BLaER1 (cell line): ENCODE results near the gene LRMDA.

Experiments
- H3K27ac ChIP-seq: shearing (Covaris generic); formaldehyde crosslinking; 2 replicates; pipeline ENCODE4 v1.8.1; 2022
- H3K27me3 ChIP-seq: shearing (Covaris generic); formaldehyde crosslinking; 2 replicates; pipeline ENCODE4 v1.8.1; 2022
- H3K36me3 ChIP-seq: shearing (Covaris generic); formaldehyde crosslinking; 2 replicates; pipeline ENCODE4 v1.8.1; 2022
- H3K4me1 ChIP-seq: shearing (Covaris generic); formaldehyde crosslinking; 2 replicates; pipeline ENCODE4 v1.8.1; 2022
- H3K4me2 ChIP-seq: shearing (Covaris generic); formaldehyde crosslinking; 2 replicates; pipeline ENCODE4 v1.8.1; 2022
- H3K4me3 ChIP-seq: shearing (Covaris generic); formaldehyde crosslinking; 2 replicates; pipeline ENCODE4 v1.8.1; 2022
- H3K9ac ChIP-seq: shearing (Covaris generic); formaldehyde crosslinking; 2 replicates; pipeline ENCODE4 v1.8.1; 2022
- H3K9me3 ChIP-seq: shearing (Covaris generic); formaldehyde crosslinking; 2 replicates; pipeline ENCODE4 v1.8.1; 2022
- H4K20me1 ChIP-seq: shearing (Covaris generic); formaldehyde crosslinking; 2 replicates; pipeline ENCODE4 v1.8.1; 2022
- Cebpa-rat ChIP-seq: shearing (Covaris generic); IDR thresholded peaks from 2 replicates; pipeline ENCODE4 v1.8.1; 2022

Gene LRMDA

DNA sequence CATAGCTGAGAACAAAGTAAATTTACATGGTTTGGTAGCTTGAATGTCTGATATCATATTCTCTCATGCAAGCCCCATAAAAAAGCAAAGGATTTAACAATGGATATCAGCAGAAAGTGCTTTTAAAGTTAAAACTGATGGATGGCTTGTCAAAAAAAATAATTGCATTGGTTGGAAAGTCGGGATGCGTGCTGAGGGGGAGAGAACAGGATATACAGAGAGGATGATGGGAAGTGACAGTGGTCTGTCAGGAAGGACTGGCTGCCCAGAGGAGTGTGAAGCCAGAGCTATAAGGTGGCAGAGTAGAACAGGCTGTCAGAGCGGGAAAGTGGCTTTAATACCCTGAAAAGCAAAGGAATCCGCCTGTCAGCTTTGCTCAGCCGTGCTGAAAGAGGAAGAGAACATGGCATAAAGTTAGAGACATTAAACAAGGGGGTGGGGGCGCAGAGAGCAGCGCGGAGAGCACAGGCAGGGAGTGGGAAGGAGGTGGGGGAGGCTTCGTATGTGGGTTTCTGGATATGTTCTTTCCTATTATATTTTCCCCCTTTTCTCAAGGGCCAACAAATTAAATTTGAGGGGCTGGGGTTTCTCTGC is 493.0 kb downstream of the LRMDA start:
- Histone ChIP-seq H3K27ac (no peak overlapping the region), H3K27me3 (no peaks in the 10 kb centered on the region), H3K4me1 (peaks cover 28% of the 10 kb centered on the region), H3K9me3 (no peaks in the 10 kb centered on the region), H3K4me2 (peak overlapping the region; percentile 25; the same call in 1 of the 2 replicates), H3K36me3 (no peaks in the 10 kb centered on the region), H3K4me3 (no peak overlapping the region), H4K20me1 (no peaks in the 10 kb centered on the region), H3K9ac (no peak overlapping the region)
- TF ChIP-seq Cebpa-rat, result no peak

DNA sequence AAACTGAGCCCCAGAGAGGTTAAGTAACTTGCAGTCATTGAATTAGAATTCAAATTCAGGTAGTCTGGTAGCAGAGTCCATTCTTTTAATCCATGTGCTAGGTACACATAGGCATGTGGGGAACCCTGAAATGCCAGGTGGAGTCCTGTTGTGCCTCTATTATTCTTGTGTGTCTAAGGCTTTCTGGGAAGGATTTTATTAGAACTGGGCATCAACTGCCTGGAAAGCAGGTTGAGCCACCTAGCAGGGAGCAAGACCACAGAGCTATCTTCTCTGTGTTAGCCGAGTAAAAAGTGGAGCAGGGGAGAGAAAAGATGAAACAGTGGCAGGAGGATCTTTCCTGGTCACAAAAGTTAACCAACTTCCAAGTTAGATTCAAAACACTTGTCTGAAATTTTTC is 494.6 kb downstream of the LRMDA start:
- TF ChIP-seq Cebpa-rat, result no peak
- Histone ChIP-seq H3K9me3 (no peaks in the 10 kb centered on the region), H3K4me1 (peaks cover 13% of the 10 kb centered on the region; the same call in 1 of the 2 replicates), H3K4me2 (no peak overlapping the region), H3K36me3 (no peaks in the 10 kb centered on the region), H3K27me3 (no peaks in the 10 kb centered on the region), H3K4me3 (no peak overlapping the region), H4K20me1 (no peaks in the 10 kb centered on the region), H3K9ac (no peak overlapping the region), H3K27ac (no peak overlapping the region)

DNA sequence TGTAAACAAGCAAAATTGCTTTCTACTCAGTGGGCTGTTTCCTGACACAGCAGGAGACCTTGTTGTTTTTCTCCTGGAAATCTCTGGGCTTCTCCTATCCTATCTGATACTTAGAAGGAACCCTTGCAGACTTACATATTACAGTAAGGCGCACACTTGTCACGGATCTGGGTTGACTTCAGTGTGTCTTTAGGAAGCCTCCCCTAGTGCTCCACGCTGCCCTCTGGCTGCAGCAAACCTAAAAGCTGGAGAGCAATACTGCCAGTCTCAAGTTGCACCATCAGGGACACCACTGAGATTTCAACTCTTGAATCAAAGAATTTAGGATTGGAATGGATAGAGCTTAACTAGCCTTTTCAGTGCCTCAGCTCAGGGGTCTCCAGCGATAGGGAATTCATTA is 495.3 kb downstream of the LRMDA start:
- H3K4me1 ChIP-seq, result peaks cover 13% of the 10 kb centered on the region; the same call in 1 of the 2 replicates
- no peak for TF ChIP-seq Cebpa-rat
- H3K4me2 ChIP-seq, result no peak overlapping the region
- H3K27me3 ChIP-seq, result no peaks in the 10 kb centered on the region
- H3K4me3 ChIP-seq, result no peak overlapping the region
- no peak overlapping the region for H3K9ac ChIP-seq
- no peaks in the 10 kb centered on the region for H3K36me3 ChIP-seq
- H3K27ac ChIP-seq, result no peak overlapping the region
- H4K20me1 ChIP-seq, result no peaks in the 10 kb centered on the region
- H3K9me3 ChIP-seq, result no peaks in the 10 kb centered on the region

- Histone ChIP-seq H3K4me2 (no peak overlapping the region), H3K27me3 (no peaks in the 10 kb centered on the region), H4K20me1 (no peaks in the 10 kb centered on the region), H3K9me3 (no peaks in the 10 kb centered on the region), H3K4me1 (peaks cover 13% of the 10 kb centered on the region; the same call in 1 of the 2 replicates), H3K36me3 (no peaks in the 10 kb centered on the region), H3K4me3 (no peak overlapping the region), H3K9ac (no peak overlapping the region), H3K27ac (no peak overlapping the region)
- no peak for TF ChIP-seq Cebpa-rat
These were observed 496.8 kb downstream of the LRMDA start for GRCh38 chr10:75928231-75928630.

- Histone ChIP-seq H3K27ac (no peak overlapping the region), H3K9me3 (no peaks in the 10 kb centered on the region), H4K20me1 (no peaks in the 10 kb centered on the region), H3K36me3 (no peaks in the 10 kb centered on the region), H3K4me2 (no peak overlapping the region), H3K9ac (no peak overlapping the region), H3K27me3 (no peaks in the 10 kb centered on the region), H3K4me1 (peaks cover 8% of the 10 kb centered on the region; the same call in 1 of the 2 replicates), H3K4me3 (no peak overlapping the region)
- TF ChIP-seq Cebpa-rat, result no peak
These were observed 498.3 kb downstream of the LRMDA start for GRCh38 chr10:75929630-75930161.

DNA sequence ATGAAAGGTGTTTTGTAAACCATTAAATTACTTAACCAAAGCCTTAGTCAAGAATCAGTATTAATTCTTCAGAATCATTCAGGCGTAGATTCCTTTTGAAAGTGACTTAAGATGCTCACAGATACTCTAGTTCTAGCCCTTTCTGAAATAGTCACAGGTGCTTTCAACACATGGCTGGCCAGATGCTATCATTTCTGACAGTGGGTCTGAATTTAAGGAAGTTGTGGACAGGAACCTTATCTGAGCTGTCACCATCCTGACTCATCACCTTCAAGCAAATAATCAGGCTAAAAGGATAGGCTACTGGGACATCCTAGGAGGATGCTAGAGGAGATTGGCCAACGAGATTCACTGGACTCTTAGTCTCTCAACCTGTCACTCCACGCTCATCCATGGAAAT is 501.5 kb downstream of the LRMDA start:
- Histone ChIP-seq H3K27me3 (no peaks in the 10 kb centered on the region), H3K4me3 (no peak overlapping the region), H3K9ac (no peak overlapping the region), H3K9me3 (no peaks in the 10 kb centered on the region), H3K36me3 (no peaks in the 10 kb centered on the region), H3K4me2 (no peak overlapping the region), H3K27ac (no peak overlapping the region), H4K20me1 (no peaks in the 10 kb centered on the region), H3K4me1 (0 out of 2 replicates have a peak, but pooled peaks cover 9% of the 10 kb centered on the region)
- no peak for TF ChIP-seq Cebpa-rat

DNA sequence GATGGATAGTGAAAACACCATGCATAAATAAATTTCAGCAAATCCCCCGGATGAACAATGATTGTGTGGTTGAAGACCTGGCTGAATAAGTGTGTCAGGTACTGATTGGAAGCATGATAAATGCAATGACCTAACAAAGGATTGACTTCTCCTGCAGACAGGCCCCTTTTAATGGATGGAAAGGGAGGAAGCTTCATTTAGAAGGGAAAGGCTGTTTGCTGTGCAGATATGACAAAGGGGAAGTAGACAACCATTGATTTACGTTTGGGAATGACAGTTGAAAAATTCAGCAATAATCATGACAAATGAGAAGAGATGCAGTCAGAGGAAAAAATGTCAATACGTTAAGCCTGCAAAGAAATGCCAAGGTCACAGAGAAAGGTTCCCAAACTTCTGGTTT is 503.8 kb downstream of the LRMDA start:
- H3K4me1 ChIP-seq, result 0 out of 2 replicates have a peak, but pooled peaks cover 4% of the 10 kb centered on the region
- H3K4me3 ChIP-seq, result no peak overlapping the region
- H4K20me1 ChIP-seq, result no peaks in the 10 kb centered on the region
- TF ChIP-seq Cebpa-rat, result no peak
- H3K4me2 ChIP-seq, result no peak overlapping the region
- H3K36me3 ChIP-seq, result no peaks in the 10 kb centered on the region
- H3K9ac ChIP-seq, result no peak overlapping the region
- no peaks in the 10 kb centered on the region for H3K27me3 ChIP-seq
- H3K9me3 ChIP-seq, result no peaks in the 10 kb centered on the region
- no peak overlapping the region for H3K27ac ChIP-seq

DNA sequence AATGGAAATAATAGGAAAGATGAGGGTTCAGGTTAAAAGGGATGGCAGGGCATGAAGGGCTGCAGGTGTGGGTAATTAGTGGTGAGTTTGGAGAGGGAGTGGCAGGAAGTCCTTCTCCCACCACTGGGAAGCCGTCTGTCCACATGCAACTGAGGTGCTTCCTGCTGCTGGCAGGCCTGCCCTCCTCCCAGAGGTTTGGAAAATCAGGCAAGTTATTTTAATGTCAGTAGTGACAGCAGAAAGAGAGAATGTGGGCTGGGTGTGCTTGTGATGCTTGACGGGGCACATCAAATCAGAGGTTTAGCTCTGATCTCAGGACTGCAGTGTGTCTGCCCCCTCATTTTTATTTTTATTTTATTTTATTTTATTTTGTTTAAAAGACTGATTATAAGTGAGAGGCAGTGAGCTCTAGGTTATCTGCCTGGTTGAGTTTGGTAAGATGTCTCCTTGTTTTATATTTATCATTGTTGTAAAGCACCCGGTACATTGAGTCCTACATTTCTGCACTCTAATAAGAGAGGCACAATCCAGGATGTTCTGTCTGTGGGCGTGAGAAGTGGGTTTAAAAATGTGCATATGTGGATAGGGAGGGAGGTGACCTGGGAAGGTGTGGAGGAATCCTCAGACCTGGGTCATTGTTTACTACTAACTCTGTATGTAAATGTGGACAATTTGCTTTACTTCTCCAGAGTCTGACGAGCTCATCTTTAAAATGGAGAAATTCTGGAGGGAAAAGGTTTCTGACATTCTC is 504.4 kb downstream of the LRMDA start:
- Histone ChIP-seq H3K9me3 (no peaks in the 10 kb centered on the region), H3K27me3 (no peaks in the 10 kb centered on the region), H4K20me1 (no peaks in the 10 kb centered on the region), H3K9ac (no peak overlapping the region), H3K36me3 (no peaks in the 10 kb centered on the region), H3K4me1 (0 out of 2 replicates have a peak, but pooled peaks cover 4% of the 10 kb centered on the region), H3K4me2 (no peak overlapping the region), H3K27ac (no peak overlapping the region), H3K4me3 (no peak overlapping the region)
- TF ChIP-seq Cebpa-rat, result no peak

DNA sequence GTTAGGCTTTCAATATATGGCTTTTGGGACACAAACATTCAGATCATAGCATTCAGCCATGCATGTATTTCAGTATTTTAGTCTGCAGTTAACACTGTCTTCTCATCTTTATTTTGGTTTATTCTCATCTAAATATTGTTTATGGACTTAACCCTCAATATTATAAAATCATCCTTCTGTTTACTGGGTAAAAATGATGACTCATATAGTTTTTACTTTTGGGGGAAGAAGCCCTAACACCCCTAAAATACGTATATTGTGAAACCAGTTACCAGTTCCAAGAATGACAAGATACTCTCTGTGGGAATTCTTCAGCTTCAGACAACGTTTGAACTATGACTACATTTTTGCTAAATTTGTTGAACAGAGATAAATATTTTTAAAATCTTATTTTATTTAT is 505.4 kb downstream of the LRMDA start:
- TF ChIP-seq Cebpa-rat, result no peak
- Histone ChIP-seq H3K4me2 (no peak overlapping the region), H3K36me3 (no peaks in the 10 kb centered on the region), H3K9ac (no peak overlapping the region), H3K4me1 (0 out of 2 replicates have a peak, but pooled peaks cover 4% of the 10 kb centered on the region), H3K27me3 (no peaks in the 10 kb centered on the region), H3K4me3 (no peak overlapping the region), H4K20me1 (no peaks in the 10 kb centered on the region), H3K27ac (no peak overlapping the region), H3K9me3 (no peaks in the 10 kb centered on the region)

DNA sequence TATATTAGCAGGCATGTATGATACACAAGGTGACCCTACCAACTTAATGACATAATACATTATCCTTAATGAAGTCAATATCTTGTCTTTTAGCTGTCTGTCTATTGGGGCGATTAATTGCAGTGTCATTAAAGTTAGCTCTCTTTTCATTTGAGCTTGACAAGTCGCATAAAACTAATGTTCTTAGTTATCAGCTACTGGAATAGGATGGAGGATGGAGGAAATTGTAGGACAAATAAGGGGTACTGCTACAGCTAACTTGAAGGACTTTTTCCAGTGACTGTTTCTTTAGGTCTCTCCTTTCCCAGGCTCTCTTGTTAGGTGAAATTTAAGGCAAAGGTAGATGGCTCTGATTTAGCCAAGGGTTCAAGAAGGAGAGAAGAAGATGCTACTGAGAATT is 506.4 kb downstream of the LRMDA start:
- H3K9ac ChIP-seq, result no peak overlapping the region
- no peaks in the 10 kb centered on the region for H3K27me3 ChIP-seq
- H3K4me2 ChIP-seq, result no peak overlapping the region
- no peak overlapping the region for H3K27ac ChIP-seq
- H3K4me3 ChIP-seq, result no peak overlapping the region
- H3K36me3 ChIP-seq, result no peaks in the 10 kb centered on the region
- no peaks in the 10 kb centered on the region for H4K20me1 ChIP-seq
- TF ChIP-seq Cebpa-rat, result no peak
- no peaks in the 10 kb centered on the region for H3K9me3 ChIP-seq
- 0 out of 2 replicates have a peak, but pooled peaks cover 4% of the 10 kb centered on the region for H3K4me1 ChIP-seq
